Epithelial cell of esophagus (primary cell): ENCODE measurements around the gene NTNG1.

Source experiments
- DNase-seq: peaks from one replicate; pipeline ENCODE4 v3.0.0; 2010; ENCODE audit warnings: low read depth
- H3K4me3 ChIP-seq: 2 replicates; pipeline ENCODE4 v1.5.1; 2011; ENCODE audit warnings: mild to moderate bottlenecking, low read length, control low read depth
- TF ChIP-seq, protein P1 (sequence below): IDR thresholded peaks from 2 replicates; pipeline ENCODE4 v1.5.1; 2011; ENCODE audit warnings: low read depth, mild to moderate bottlenecking, low read length, control low read depth, inconsistent platforms; ENCODE audit not compliant: insufficient read depth; ENCODE audit errors: missing control alignments

NTNG1 gene

DNA sequence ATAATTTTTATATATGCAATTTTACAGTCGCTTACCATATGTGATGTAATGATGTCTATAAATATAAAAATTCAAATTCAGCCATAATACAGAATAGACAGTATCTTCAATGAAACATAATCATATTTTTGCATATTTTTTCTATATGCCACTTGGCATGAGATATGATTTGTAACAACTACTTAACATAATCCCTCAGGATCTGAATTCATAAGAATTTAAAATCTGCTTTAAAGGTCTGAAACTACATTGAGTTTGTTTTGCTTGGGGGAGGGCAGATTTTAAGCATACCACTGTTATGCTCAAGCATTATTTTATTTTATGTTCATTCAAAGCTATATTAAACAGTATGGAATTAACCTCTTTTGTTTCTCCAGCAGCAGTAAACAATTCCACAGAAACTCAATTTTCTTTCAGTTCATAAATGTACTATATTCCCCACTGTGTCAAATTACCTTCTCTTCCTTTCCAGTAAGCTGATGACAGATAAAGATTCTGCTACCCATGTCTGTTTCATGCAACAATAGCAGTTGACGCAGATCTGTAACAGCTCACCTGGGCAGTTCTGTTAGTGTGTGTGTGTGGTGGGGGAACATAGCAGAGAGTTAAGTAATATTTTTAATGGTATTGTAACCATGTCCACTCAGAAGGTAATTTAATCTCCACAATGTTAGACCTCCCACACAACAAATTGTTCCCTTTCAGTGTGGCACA, 224.8 kb downstream of the NTNG1 start:
- no peak overlapping the region for H3K4me3 ChIP-seq
- TF ChIP-seq, protein P1, sequence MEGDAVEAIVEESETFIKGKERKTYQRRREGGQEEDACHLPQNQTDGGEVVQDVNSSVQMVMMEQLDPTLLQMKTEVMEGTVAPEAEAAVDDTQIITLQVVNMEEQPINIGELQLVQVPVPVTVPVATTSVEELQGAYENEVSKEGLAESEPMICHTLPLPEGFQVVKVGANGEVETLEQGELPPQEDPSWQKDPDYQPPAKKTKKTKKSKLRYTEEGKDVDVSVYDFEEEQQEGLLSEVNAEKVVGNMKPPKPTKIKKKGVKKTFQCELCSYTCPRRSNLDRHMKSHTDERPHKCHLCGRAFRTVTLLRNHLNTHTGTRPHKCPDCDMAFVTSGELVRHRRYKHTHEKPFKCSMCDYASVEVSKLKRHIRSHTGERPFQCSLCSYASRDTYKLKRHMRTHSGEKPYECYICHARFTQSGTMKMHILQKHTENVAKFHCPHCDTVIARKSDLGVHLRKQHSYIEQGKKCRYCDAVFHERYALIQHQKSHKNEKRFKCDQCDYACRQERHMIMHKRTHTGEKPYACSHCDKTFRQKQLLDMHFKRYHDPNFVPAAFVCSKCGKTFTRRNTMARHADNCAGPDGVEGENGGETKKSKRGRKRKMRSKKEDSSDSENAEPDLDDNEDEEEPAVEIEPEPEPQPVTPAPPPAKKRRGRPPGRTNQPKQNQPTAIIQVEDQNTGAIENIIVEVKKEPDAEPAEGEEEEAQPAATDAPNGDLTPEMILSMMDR = no peak
- DNase-seq = no peak

DNA sequence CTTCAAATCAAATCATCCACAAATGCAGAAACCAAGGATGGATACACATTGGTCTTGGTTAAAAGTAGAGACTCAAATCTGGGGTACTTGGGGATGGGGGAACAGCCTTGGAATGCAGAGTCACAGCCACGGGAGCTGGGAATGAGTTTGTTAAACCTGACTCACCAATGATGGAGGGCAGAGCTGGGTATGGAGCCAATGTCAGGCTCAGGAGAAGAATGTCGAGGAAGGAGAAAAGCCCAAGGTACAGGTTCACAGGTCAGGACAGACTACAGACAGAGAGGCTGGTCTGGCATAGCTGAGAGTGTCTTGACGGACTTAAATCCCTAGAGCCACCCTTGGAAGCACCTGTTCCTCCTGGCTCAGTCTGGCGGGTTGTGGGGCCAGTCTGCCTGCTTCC, 237.6 kb downstream of the NTNG1 start:
- no peak overlapping the region for H3K4me3 ChIP-seq
- TF ChIP-seq, protein P1 = no peak
- no peak for DNase-seq

DNA sequence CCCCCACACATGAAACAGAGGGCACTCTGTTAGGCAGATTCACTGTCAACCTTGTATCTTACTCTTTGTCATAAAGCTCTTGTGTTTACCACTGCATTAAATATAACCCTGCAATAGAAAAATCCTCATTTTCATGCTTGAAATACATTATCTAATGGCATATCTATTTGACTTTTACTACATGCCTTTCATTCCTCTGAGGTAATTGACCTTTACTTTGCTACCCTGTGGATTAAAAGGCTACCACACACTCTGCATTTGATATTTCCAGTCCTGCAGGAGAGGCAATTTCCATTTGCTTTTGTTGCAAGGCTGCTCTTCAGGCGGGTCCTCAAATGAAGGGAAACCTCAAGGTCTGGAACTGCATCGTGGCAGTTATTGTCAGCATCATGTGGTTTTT, 238.0 kb downstream of the NTNG1 start:
- TF ChIP-seq, protein P1 = no peak
- H3K4me3 ChIP-seq = no peak overlapping the region
- DNase-seq = no peak

GRCh38 chr1:107379826-107380225, 239.0 kb downstream of the NTNG1 start:
- TF ChIP-seq, protein P1 = no peak
- H3K4me3 ChIP-seq = no peak overlapping the region
- no peak for DNase-seq

- H3K4me3 ChIP-seq = no peak overlapping the region
- TF ChIP-seq, protein P1 = no peak
- DNase-seq = no peak
These were observed 248.9 kb downstream of the NTNG1 start for GRCh38 chr1:107389410-107390396.

- TF ChIP-seq, protein P1 = no peak
- DNase-seq = no peak
These were observed 253.5 kb downstream of the NTNG1 start for GRCh38 chr1:107394301-107394700.

More at GRCh38 chr1:107394301-107394700, 253.5 kb downstream of the NTNG1 start:
- H3K4me3 ChIP-seq = no peak overlapping the region
